PFSK-1 (cell line): ENCODE measurements around the gene NPW.
A peak's percentile ranks its signal among the peaks of the same experiment; 100 is the strongest.

Source experiments
- FOXP2 ChIP-seq: optimal IDR thresholded peaks from 2 replicates; pipeline ENCODE3; 2011; ENCODE audit warnings: borderline replicate concordance, control low read depth, inconsistent platforms; ENCODE audit not compliant: insufficient read depth; ENCODE audit errors: extremely low read length, extremely low read depth
- POLR2AphosphoS5 ChIP-seq: IDR thresholded peaks from 2 replicates; pipeline ENCODE4 v1.6.1; 2012; ENCODE audit warnings: low read depth, mild to moderate bottlenecking, control low read depth, low read length, moderate library complexity
- REST ChIP-seq, 2 experiments: IDR thresholded peaks; 2 replicates each; pipeline versions ENCODE4 v1.6.1 to v1.8.0; 2011 to 2012; ENCODE audit warnings: low read depth in 2 of 2, low read length in 2 of 2, control low read depth in 1 of 2, inconsistent platforms in 1 of 2, mild to moderate bottlenecking in 1 of 2, moderate library complexity in 1 of 2; ENCODE audit not compliant: insufficient read depth in 1 of 2
- SIN3A ChIP-seq: IDR thresholded peaks from 2 replicates; pipeline ENCODE4 v1.6.1; 2012; ENCODE audit warnings: mild to moderate bottlenecking, low read length, moderate library complexity, borderline replicate concordance; ENCODE audit not compliant: insufficient read depth
- TAF1 ChIP-seq: IDR thresholded peaks from 2 replicates; pipeline ENCODE4 v1.6.1; 2012; ENCODE audit warnings: low read length, control low read depth, borderline replicate concordance; ENCODE audit not compliant: insufficient read depth

NPW gene

GRCh38 chr16:1977875-1978268 lies 41.7 kb upstream of the NPW start:
- TF ChIP-seq POLR2AphosphoS5 (no peak), TAF1 (no peak)

DNA sequence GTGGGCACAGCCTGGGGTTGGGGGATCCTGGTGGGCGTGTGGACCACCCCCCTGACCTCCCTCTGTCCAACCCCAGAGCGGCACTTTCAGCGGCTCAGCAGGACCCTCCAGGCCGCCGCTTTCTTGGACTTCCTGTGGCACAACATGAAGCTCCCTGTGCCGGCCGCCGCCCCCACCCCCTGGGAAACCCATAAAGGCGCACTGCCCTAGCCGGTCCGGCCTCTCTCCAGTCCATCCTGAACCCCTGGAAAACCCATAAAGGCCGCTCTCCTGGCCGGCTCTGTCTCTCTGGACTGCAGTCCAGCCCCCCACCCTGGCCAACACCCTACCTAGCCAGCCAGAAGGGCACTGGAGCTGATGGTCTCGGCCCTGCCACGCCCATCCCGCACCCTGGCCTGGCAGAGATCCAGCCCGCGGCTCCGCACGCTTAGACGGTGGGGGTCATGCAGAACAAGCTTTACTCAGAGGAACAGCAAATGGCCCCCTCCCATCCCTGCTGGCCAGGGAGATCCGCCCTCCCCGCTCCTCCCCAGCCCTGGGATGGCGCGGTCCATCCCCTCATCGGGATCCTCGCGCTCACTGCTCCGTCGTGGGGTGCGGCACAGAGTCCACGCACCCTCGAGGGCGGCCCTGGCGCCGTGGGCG lies 41.0 kb upstream of the NPW start:
- TF ChIP-seq POLR2AphosphoS5 (no peak), SIN3A (no peak)

- TF ChIP-seq TAF1 (no peak), FOXP2 (no peak), REST (IDR thresholded peaks at IDR 0.05; ENCODE audit: insufficient read depth in 1 of 2, low read depth in 2 of 2, low read length in 2 of 2) (no peak), SIN3A (no peak), POLR2AphosphoS5 (no peak)
Measured at GRCh38 chr16:1979271-1980029, 40.1 kb upstream of the NPW start.

GRCh38 chr16:1980030-1980769 lies 39.4 kb upstream of the NPW start:
- 0 out of 2 replicates have a peak, but pooled peaks have one; percentile 27 for TF ChIP-seq POLR2AphosphoS5
- no peak for TF ChIP-seq SIN3A

GRCh38 chr16:1980770-1981087 lies 38.9 kb upstream of the NPW start:
- no peak for TF ChIP-seq POLR2AphosphoS5
- TF ChIP-seq TAF1 = no peak
- no peak for TF ChIP-seq FOXP2
- TF ChIP-seq REST (IDR thresholded peaks at IDR 0.05; ENCODE audit: insufficient read depth in 1 of 2, low read depth in 2 of 2, low read length in 2 of 2) = no peak
- TF ChIP-seq SIN3A = no peak

GRCh38 chr16:1981398-1981836 lies 38.2 kb upstream of the NPW start, which contains the start of gene NOXO1:
Gene NOXO1, minus strand, starts transcription at chr16:1981469. Its CDS starts 290 bp downstream, at chr16:1981179.
- TF ChIP-seq TAF1 (no peak), POLR2AphosphoS5 (no peak), FOXP2 (no peak), REST (IDR thresholded peaks at IDR 0.05; ENCODE audit: insufficient read depth in 1 of 2, low read depth in 2 of 2, low read length in 2 of 2) (no peak), SIN3A (no peak)
